CD14-positive monocyte (primary cell): Measurements from ENCODE around the gene FOXP1. TPM values are rescaled to one million over a fixed set of nuclear protein-coding genes. Genes with fewer than 3 reads are reported as not detected.

Experiments used
- DNase-seq, 3 donors: peaks; one replicate each; pipeline ENCODE4 v3.0.0-alpha.2; 2011 to 2022
- H2AFZ ChIP-seq: 2 replicates; pipeline ENCODE4 v1.6.0; 2012; ENCODE audit warnings: mild to moderate bottlenecking, low read depth, low read length, inconsistent platforms; ENCODE audit not compliant: insufficient read depth, poor library complexity, severe bottlenecking
- H3K27ac ChIP-seq, 2 donors: 1 replicate in 1 of 2; 2 replicates in 1 of 2; pipeline ENCODE4 v1.5.1; 2012 to 2013; ENCODE audit warnings: low read length in 2 of 2, control low read depth in 1 of 2, inconsistent platforms in 1 of 2, low read depth in 1 of 2, mild to moderate bottlenecking in 1 of 2
- H3K27me3 ChIP-seq, 2 donors: one replicate each; pipeline versions ENCODE4 v1.6.0 to v1.6.1; 2011 to 2013; ENCODE audit warnings: low read length in 2 of 2; ENCODE audit not compliant: control insufficient read depth in 2 of 2, insufficient read depth in 2 of 2
- H3K36me3 ChIP-seq, 2 donors: replicated peaks in 1 of 2; 1 replicate in 1 of 2; 2 replicates in 1 of 2; pipeline versions ENCODE4 v1.5.1 to v1.6.1; 2012 to 2013; ENCODE audit warnings: low read length in 2 of 2, control low read depth in 1 of 2, inconsistent platforms in 1 of 2, mild to moderate bottlenecking in 1 of 2; ENCODE audit not compliant: insufficient read depth in 2 of 2, control insufficient read depth in 1 of 2
- H3K4me1 ChIP-seq, 2 donors: 1 replicate in 1 of 2; 2 replicates in 1 of 2; pipeline versions ENCODE4 v1.5.1 to v1.6.1; 2012 to 2013; ENCODE audit warnings: low read length in 2 of 2, control low read depth in 1 of 2, inconsistent platforms in 1 of 2, mild to moderate bottlenecking in 1 of 2, moderate library complexity in 1 of 2; ENCODE audit not compliant: insufficient read depth in 2 of 2, control insufficient read depth in 1 of 2
- H3K4me2 ChIP-seq: replicated peaks from 2 replicates; pipeline ENCODE3; 2012; ENCODE audit warnings: low read length, moderate library complexity, mild to moderate bottlenecking; ENCODE audit not compliant: poor library complexity, severe bottlenecking; ENCODE audit errors: extremely low read depth
- H3K4me3 ChIP-seq, 3 experiments: fragments of 200-600 bp in 1 of 3; sonication (generic) in 1 of 3; replicated peaks in 1 of 3; 1 replicate in 2 of 3; 2 replicates in 1 of 3; pipeline ENCODE4 v1.5.1; 2011 to 2013; ENCODE audit warnings: low read length in 3 of 3, mild to moderate bottlenecking in 3 of 3, control low read depth in 2 of 3, low read depth in 2 of 3, inconsistent platforms in 1 of 3, moderate library complexity in 1 of 3
- H3K79me2 ChIP-seq: 2 replicates; pipeline ENCODE4 v1.6.0; 2012; ENCODE audit warnings: mild to moderate bottlenecking, control low read depth, inconsistent platforms, low read length, moderate library complexity; ENCODE audit not compliant: insufficient read depth
- H3K9ac ChIP-seq: 2 replicates; pipeline ENCODE4 v1.6.0; 2017; ENCODE audit warnings: low read length, mild to moderate bottlenecking; ENCODE audit not compliant: insufficient read depth, poor library complexity, severe bottlenecking
- H3K9me3 ChIP-seq, 2 donors: replicated peaks in 1 of 2; 1 replicate in 1 of 2; 2 replicates in 1 of 2; pipeline versions ENCODE4 v1.5.1 to v1.6.1; 2012 to 2013; ENCODE audit warnings: low read length in 2 of 2, control low read depth in 1 of 2; ENCODE audit not compliant: control insufficient read depth in 1 of 2, insufficient read depth in 1 of 2
- H4K20me1 ChIP-seq: 2 replicates; pipeline ENCODE4 v1.6.0; 2012; ENCODE audit warnings: mild to moderate bottlenecking, low read length, control low read depth, moderate library complexity; ENCODE audit not compliant: insufficient read depth
- H3K27ac Mint-ChIP-seq, 7 donors: one replicate each; pipeline ENCODE4 v1.8.0; 2020; ENCODE audit warnings: mild to moderate bottlenecking in 7 of 7, mixed read lengths in 7 of 7, moderate library complexity in 6 of 7, inconsistent platforms in 2 of 7
- H3K27me3 Mint-ChIP-seq, 3 donors: one replicate each; pipeline ENCODE4 v1.8.0; 2021 to 2022; ENCODE audit warnings: low read depth in 3 of 3, mild to moderate bottlenecking in 3 of 3, mixed read lengths in 3 of 3, moderate library complexity in 3 of 3, inconsistent platforms in 1 of 3
- H3K36me3 Mint-ChIP-seq, 2 donors: one replicate each; pipeline ENCODE4 v1.8.0; 2020; ENCODE audit warnings: mixed read lengths in 2 of 2, inconsistent platforms in 1 of 2, mild to moderate bottlenecking in 1 of 2
- H3K4me1 Mint-ChIP-seq: one replicate; pipeline ENCODE4 v1.8.0; 2020; ENCODE audit warnings: mild to moderate bottlenecking, mixed read lengths
- H3K4me3 Mint-ChIP-seq, 2 donors: one replicate each; pipeline ENCODE4 v1.8.0; 2020; ENCODE audit warnings: mild to moderate bottlenecking in 2 of 2, mixed read lengths in 2 of 2, moderate library complexity in 1 of 2
- H3K9me3 Mint-ChIP-seq, 7 donors: one replicate each; pipeline ENCODE4 v1.8.0; 2020 to 2022; ENCODE audit warnings: mixed read lengths in 7 of 7, mild to moderate bottlenecking in 6 of 7, moderate library complexity in 6 of 7, inconsistent platforms in 2 of 7
- CTCF ChIP-seq: fragments of 200-600 bp; IDR thresholded peaks from one replicate; pipeline ENCODE4 v1.8.0; 2022; ENCODE audit warnings: antibody characterized with exemption, mild to moderate bottlenecking
- WGBS: methylation state at CpG from one replicate; pipeline ENCODE4 v1.1.5; 2013; ENCODE audit warnings: missing lambda C conversion rate; ENCODE audit not compliant: insufficient coverage; 5-methylcytosine and 5-hydroxymethylcytosine counted together
- intact Hi-C, 2 donors: fragments of 100-400 bp; cut with micrococcal nuclease; formaldehyde crosslinking; loops; one replicate each; pipeline versions ENCODE4 v1.15.0 to v1.15.1; 2023
- polyA plus RNA-seq, 3 donors: library from polyadenylated mRNA; depleted of rRNA in 1 of 3; unstranded in 2 of 3; stranded (reverse) in 1 of 3; fragments of 300-500 nt in 2 of 3; fragments of >200 nt in 1 of 3; fragmentation: Illumina TruSeq in 2 of 3; gene quantifications; 1 replicate in 2 of 3; 2 replicates in 1 of 3; pipeline ENCODE4 v1.2.3, GENCODE V29; 2012 to 2021

FOXP1 gene
- polyA plus RNA-seq, 3 donors: 25.7 to 42.6 (median 27.8) TPM

GRCh38 chr3:71104121-71104541 is 479.4 kb downstream of the FOXP1 start:
- Histone ChIP-seq H3K36me3 (peaks cover 2 to 46% of the 10 kb centered on the region in 2 donors), H3K27ac (no peak overlapping the region), H3K4me2 (no peak overlapping the region), H3K79me2 (peaks cover 19% of the 10 kb centered on the region), H3K4me3 (no peak overlapping the region), H3K27me3 (no peaks in the 10 kb centered on the region), H2AFZ (no peak overlapping the region), H4K20me1 (peaks cover 47% of the 10 kb centered on the region), H3K4me1 (peaks cover 4 to 14% of the 10 kb centered on the region in 2 donors), H3K9me3 (no peaks in the 10 kb centered on the region), H3K9ac (no peak overlapping the region)
- WGBS: 100% methylated on average over 3 of the region's 6 CpGs
- no peak for TF ChIP-seq CTCF
- Mint-ChIP-seq H3K4me1 (peaks cover 18% of the 10 kb centered on the region), H3K4me3 (no peak overlapping the region), H3K27me3 (no peaks in the 10 kb centered on the region), H3K9me3 (no peaks in the 10 kb centered on the region), H3K27ac (peak overlapping the region in 2 of 7 donors; percentile 1 to 18), H3K36me3 (peaks cover 36 to 38% of the 10 kb centered on the region in 2 donors)
- no peak for DNase-seq
- intact Hi-C loops: no loop called here

- TF ChIP-seq CTCF: no peak
- no peaks in the 10 kb centered on the region for H3K27me3 Mint-ChIP-seq
- H3K4me1 Mint-ChIP-seq: peaks cover 18% of the 10 kb centered on the region
- peak overlapping the region in 1 of 7 donors; percentile 44 for H3K27ac Mint-ChIP-seq
- H3K4me2 ChIP-seq: no peak overlapping the region
- DNase-seq: no peak
- H3K36me3 Mint-ChIP-seq: peaks cover 31% of the 10 kb centered on the region in 2 donors
- H3K4me3 ChIP-seq: no peak overlapping the region
- no peaks in the 10 kb centered on the region for H3K9me3 Mint-ChIP-seq
- H4K20me1 ChIP-seq: peaks cover 51% of the 10 kb centered on the region
- H3K9me3 ChIP-seq: no peaks in the 10 kb centered on the region
- H2AFZ ChIP-seq: no peak overlapping the region
- H3K79me2 ChIP-seq: peaks cover 19% of the 10 kb centered on the region
- H3K4me3 Mint-ChIP-seq: no peak overlapping the region
- no peaks in the 10 kb centered on the region for H3K27me3 ChIP-seq
- H3K27ac ChIP-seq: no peak overlapping the region
- H3K9ac ChIP-seq: no peak overlapping the region
- H3K4me1 ChIP-seq: peaks cover 4 to 14% of the 10 kb centered on the region in 2 donors
- peaks cover 2 to 40% of the 10 kb centered on the region in 2 donors for H3K36me3 ChIP-seq
- intact Hi-C loops: no loop called here
- 0% methylated on average over 4 of the region's 9 CpGs for WGBS
Observed at GRCh38 chr3:71103430-71103921, 480.1 kb downstream of the FOXP1 start.
